OCI-LY1 (cell line): ENCODE measurements around the gene DHRS9.

Source experiments
- CTCF ChIP-seq: fragments of 200-600 bp; sonication (generic), shearing (Covaris generic); IDR thresholded peaks from 2 replicates; pipeline ENCODE4 v1.5.1; 2017; ENCODE audit warnings: mild to moderate bottlenecking, antibody characterized with exemption, low read length, moderate library complexity, mixed read lengths
- EZH2 ChIP-seq: fragments of 200-600 bp; sonication (generic), shearing (Covaris generic); IDR thresholded peaks from 2 replicates; pipeline ENCODE4 v1.8.0; 2017; ENCODE audit warnings: borderline replicate concordance, mixed run types, mild to moderate bottlenecking, antibody characterized with exemption, low read length, moderate library complexity, mixed read lengths

- TF ChIP-seq CTCF (no peak), EZH2 (no peak)
Observed at GRCh38 chr2:169110419-169110818, 41.1 kb downstream of the DHRS9 start.
